GM19397 (cell line): Measurements from ENCODE around the gene GOSR2.

Experiments used
- ATAC-seq: cut with Tn5 transposase; IDR thresholded peaks from one replicate; pipeline ENCODE4 v1.9.1; 2021; ENCODE audit warnings: mild to moderate bottlenecking, moderate library complexity; ENCODE audit not compliant: unreplicated experiment

Gene GOSR2

GRCh38 chr17:46958041-46958591 lies 35.2 kb downstream of the GOSR2 start:
- no peak for ATAC-seq

GRCh38 chr17:46960152-46960551 lies 37.2 kb downstream of the GOSR2 start:
- ATAC-seq = no peak

- no peak for ATAC-seq
These were observed 39.4 kb downstream of the GOSR2 start for GRCh38 chr17:46962374-46962790.

- no peak for ATAC-seq
These were observed 40.6 kb downstream of the GOSR2 start for GRCh38 chr17:46963571-46963970.

- no peak for ATAC-seq
These were observed 41.6 kb downstream of the GOSR2 start for GRCh38 chr17:46964315-46965265.

- no peak for ATAC-seq
These were observed 45.4 kb downstream of the GOSR2 start for GRCh38 chr17:46968224-46968834.

GRCh38 chr17:46968896-46969295 lies 45.9 kb downstream of the GOSR2 start:
- no peak for ATAC-seq

GRCh38 chr17:46971647-46972300 lies 48.8 kb downstream of the GOSR2 start:
- ATAC-seq = no peak

GRCh38 chr17:46972346-46972745 lies 49.4 kb downstream of the GOSR2 start:
- ATAC-seq = no peak

- no peak for ATAC-seq
These were observed 51.1 kb downstream of the GOSR2 start for GRCh38 chr17:46974086-46974485.

GRCh38 chr17:46975287-46975686 lies 52.3 kb downstream of the GOSR2 start:
- no peak for ATAC-seq

- no peak for ATAC-seq
These were observed 53.8 kb downstream of the GOSR2 start for GRCh38 chr17:46976626-46977270.

- no peak for ATAC-seq
These were observed 54.4 kb downstream of the GOSR2 start for GRCh38 chr17:46977348-46977747.

GRCh38 chr17:46977750-46978488 lies 55.0 kb downstream of the GOSR2 start:
- ATAC-seq = no peak

- ATAC-seq = no peak
These were observed 55.7 kb downstream of the GOSR2 start for GRCh38 chr17:46978489-46979146.

- ATAC-seq = no peak
These were observed 56.3 kb downstream of the GOSR2 start, which contains the start of gene RPRML for GRCh38 chr17:46979147-46979863. TSS of gene RPRML (minus strand) at chr17:46979253. CDS start at chr17:46979007, 246 bp downstream.

GRCh38 chr17:46982577-46982976 lies 59.6 kb downstream of the GOSR2 start:
- no peak for ATAC-seq

- no peak for ATAC-seq
These were observed 60.8 kb downstream of the GOSR2 start for GRCh38 chr17:46983782-46984181.

- no peak for ATAC-seq
These were observed 61.4 kb downstream of the GOSR2 start for GRCh38 chr17:46984341-46984740.
